Smooth muscle cell (in vitro differentiated cells): Measurements from ENCODE around the gene TOP1. TPM values are rescaled to one million over a fixed set of nuclear protein-coding genes. Genes with fewer than 3 reads are reported as not detected.

Experiments used
- DNase-seq: peaks from one replicate; lab custom pipeline; 2025; ENCODE audit not compliant: unreplicated experiment; lab: John Stamatoyannopoulos, UW
- H2AFZ ChIP-seq: fragments of 200-600 bp; sonication (generic); 2 replicates; pipeline ENCODE4 v1.6.0; 2016; ENCODE audit warnings: antibody characterized with exemption, low read depth, mild to moderate bottlenecking
- H3F3A ChIP-seq: fragments of 200-600 bp; sonication (generic); 2 replicates; pipeline ENCODE4 v1.6.0; 2017; ENCODE audit warnings: antibody characterized with exemption, low read depth
- H3K27ac ChIP-seq: fragments of 200-600 bp; sonication (generic); 2 replicates; pipeline ENCODE4 v1.5.1; 2016; ENCODE audit warnings: low read depth, mild to moderate bottlenecking
- H3K27me3 ChIP-seq: fragments of 200-600 bp; sonication (generic); 2 replicates; pipeline ENCODE4 v1.6.1; 2016; ENCODE audit warnings: low read depth, mild to moderate bottlenecking
- H3K36me3 ChIP-seq: fragments of 200-600 bp; sonication (generic); 2 replicates; pipeline ENCODE4 v1.5.1; 2016; ENCODE audit warnings: low read depth
- H3K4me1 ChIP-seq: fragments of 200-600 bp; sonication (generic); 2 replicates; pipeline ENCODE4 v1.5.1; 2016; ENCODE audit warnings: low read depth
- H3K4me2 ChIP-seq: fragments of 200-600 bp; sonication (generic); 2 replicates; pipeline ENCODE4 v1.6.0; 2016; ENCODE audit warnings: mild to moderate bottlenecking
- H3K4me3 ChIP-seq: fragments of 200-600 bp; sonication (generic); 2 replicates; pipeline ENCODE4 v1.5.1; 2016; ENCODE audit warnings: mild to moderate bottlenecking
- H3K79me2 ChIP-seq: fragments of 200-600 bp; sonication (generic); 2 replicates; pipeline ENCODE4 v1.6.0; 2016; ENCODE audit warnings: low read depth, mild to moderate bottlenecking
- H3K9ac ChIP-seq: fragments of 200-600 bp; sonication (generic); 2 replicates; pipeline ENCODE4 v1.6.0; 2016; ENCODE audit warnings: low read depth
- H3K9me3 ChIP-seq: fragments of 200-600 bp; sonication (generic); replicated peaks from 2 replicates; pipeline ENCODE4 v1.5.1; 2016; ENCODE audit warnings: low read depth
- H4K20me1 ChIP-seq: fragments of 200-600 bp; sonication (generic); 2 replicates; pipeline ENCODE4 v1.6.0; 2016; ENCODE audit warnings: low read depth
- CTCF ChIP-seq: fragments of 200-600 bp; sonication (generic); IDR thresholded peaks from 2 replicates; pipeline ENCODE4 v1.5.1; 2017; ENCODE audit warnings: borderline replicate concordance, mild to moderate bottlenecking, antibody characterized with exemption; ENCODE audit not compliant: insufficient read depth, poor library complexity, severe bottlenecking
- WGBS: methylation state at CpG from one replicate; pipeline ENCODE4 v1.1.7; 2016; ENCODE audit warnings: low lambda C conversion rate; 5-methylcytosine and 5-hydroxymethylcytosine counted together
- polyA plus RNA-seq: library from polyadenylated mRNA; unstranded; fragments of >200 nt; fragmentation: Nextera tagmentation; extraction: Ambion mirVana; gene quantifications from 2 replicates; pipeline ENCODE4 v1.2.1, GENCODE V29; 2016
- total RNA-seq: library from RNA; depleted of rRNA; stranded (reverse); fragments of >200 nt; gene quantifications from 2 replicates; pipeline ENCODE4 v1.2.3, GENCODE V29; 2014

The TOP1 gene
- total and polyA plus RNA-seq, 2 experiments from 2014 or later = 17.0 to 28.6 TPM

- 93% methylated on average over 1 of the region's 1 CpG for WGBS
- no peak overlapping the region for H2AFZ ChIP-seq
- H3K27me3 ChIP-seq = no peaks in the 10 kb centered on the region
- H3K79me2 ChIP-seq = peaks cover 100% of the 10 kb centered on the region
- no peak overlapping the region for H3K4me3 ChIP-seq
- peaks cover 100% of the 10 kb centered on the region for H4K20me1 ChIP-seq
- no peaks in the 10 kb centered on the region for H3K36me3 ChIP-seq
- peaks cover 33% of the 10 kb centered on the region for H3K4me1 ChIP-seq
- H3K9ac ChIP-seq = no peak overlapping the region
- H3F3A ChIP-seq = peaks cover 5% of the 10 kb centered on the region
- H3K27ac ChIP-seq = no peak overlapping the region
- no peak for DNase-seq
- TF ChIP-seq CTCF = no peak
- no peaks in the 10 kb centered on the region for H3K9me3 ChIP-seq
- H3K4me2 ChIP-seq = no peak overlapping the region
Measured at GRCh38 chr20:41040855-41041254, 12.2 kb downstream of the TOP1 start.

GRCh38 chr20:41041693-41042092 is 13.1 kb downstream of the TOP1 start:
- H3K36me3 ChIP-seq = no peaks in the 10 kb centered on the region
- H3K9me3 ChIP-seq = no peaks in the 10 kb centered on the region
- no peak for DNase-seq
- WGBS = 98% methylated on average over 4 of the region's 4 CpGs
- peaks cover 5% of the 10 kb centered on the region for H3F3A ChIP-seq
- peaks cover 41% of the 10 kb centered on the region for H3K4me1 ChIP-seq
- peaks cover 100% of the 10 kb centered on the region for H3K79me2 ChIP-seq
- no peak overlapping the region for H3K4me2 ChIP-seq
- H3K27me3 ChIP-seq = no peaks in the 10 kb centered on the region
- no peak overlapping the region for H3K4me3 ChIP-seq
- H3K9ac ChIP-seq = no peak overlapping the region
- H4K20me1 ChIP-seq = peaks cover 100% of the 10 kb centered on the region
- H3K27ac ChIP-seq = no peak overlapping the region
- no peak for TF ChIP-seq CTCF
- no peak overlapping the region for H2AFZ ChIP-seq

- Histone ChIP-seq H3K79me2 (peaks cover 100% of the 10 kb centered on the region), H3K27me3 (no peaks in the 10 kb centered on the region), H3K9me3 (no peaks in the 10 kb centered on the region), H3K4me2 (no peak overlapping the region), H3K4me1 (peaks cover 57% of the 10 kb centered on the region), H4K20me1 (peaks cover 100% of the 10 kb centered on the region), H2AFZ (no peak overlapping the region), H3K36me3 (no peaks in the 10 kb centered on the region), H3K4me3 (no peak overlapping the region), H3F3A (peaks cover 18% of the 10 kb centered on the region), H3K27ac (no peak overlapping the region), H3K9ac (no peak overlapping the region)
- 90% methylated on average over 9 of the region's 9 CpGs for WGBS
- DNase-seq = no peak
- TF ChIP-seq CTCF = no peak
Measured at GRCh38 chr20:41044409-41045062, 15.9 kb downstream of the TOP1 start.

GRCh38 chr20:41045671-41046070 is 17.0 kb downstream of the TOP1 start:
- Histone ChIP-seq H3K36me3 (no peaks in the 10 kb centered on the region), H3K4me2 (no peak overlapping the region), H3K27me3 (no peaks in the 10 kb centered on the region), H2AFZ (no peak overlapping the region), H3K4me3 (no peak overlapping the region), H3K9me3 (no peaks in the 10 kb centered on the region), H3F3A (peaks cover 18% of the 10 kb centered on the region), H3K9ac (no peak overlapping the region), H3K4me1 (peaks cover 66% of the 10 kb centered on the region), H3K27ac (no peak overlapping the region), H3K79me2 (peaks cover 100% of the 10 kb centered on the region), H4K20me1 (peaks cover 100% of the 10 kb centered on the region)
- no peak for TF ChIP-seq CTCF
- 93% methylated on average over 2 of the region's 2 CpGs for WGBS
- DNase-seq = no peak
